B cell (primary cell): ENCODE measurements around the gene CUL9. TPM values are rescaled to one million over a fixed set of nuclear protein-coding genes. Genes with fewer than 3 reads are reported as not detected.

Experiments
- ATAC-seq: fragments of 200-7000 bp; cut with Tn5 transposase; one replicate; pipeline ENCODE4 v1.10.0; 2021; ENCODE audit warnings: low read depth, mild to moderate bottlenecking, moderate number of reproducible peaks, moderate library complexity
- CTCF ChIA-PET: fragments of 350-600 bp; sonication (Branson Sonifier 250); formaldehyde crosslinking; loops from one replicate; lab custom pipeline; 2021; ENCODE audit warnings: antibody characterized with exemption, inconsistent platforms; lab: Charles Lee
- POLR2A ChIA-PET: fragments of 350-600 bp; sonication (Branson Sonifier 250); formaldehyde crosslinking; loops from one replicate; lab custom pipeline; 2021; ENCODE audit warnings: antibody characterized with exemption; lab: Charles Lee
- DNase-seq: peaks from one replicate; pipeline ENCODE4 v3.0.0; 2013
- H2AFZ ChIP-seq: 2 replicates; pipeline ENCODE4 v1.6.1; 2012; ENCODE audit warnings: mild to moderate bottlenecking, low read depth, low read length; ENCODE audit not compliant: insufficient read depth, poor library complexity, severe bottlenecking
- H3K27ac ChIP-seq, 2 donors: 1 replicate in 1 of 2; 2 replicates in 1 of 2; pipeline ENCODE4 v1.5.1; 2012 to 2013; ENCODE audit warnings: low read length in 2 of 2, mild to moderate bottlenecking in 2 of 2, moderate library complexity in 1 of 2
- H3K27me3 ChIP-seq, 4 experiments: fragments of 200-600 bp in 1 of 4; sonication (generic) in 1 of 4; replicated peaks in 1 of 4; 1 replicate in 2 of 4; 2 replicates in 2 of 4; pipeline versions ENCODE4 v1.6.1 to v1.7.0; 2013 to 2016; ENCODE audit warnings: low read length in 3 of 4, mild to moderate bottlenecking in 2 of 4, mixed read lengths in 1 of 4, moderate library complexity in 1 of 4; ENCODE audit not compliant: insufficient read depth in 4 of 4, control insufficient read depth in 3 of 4; ENCODE audit errors: control extremely low read depth in 1 of 4
- H3K36me3 ChIP-seq, 2 experiments: replicated peaks in 1 of 2; 1 replicate in 1 of 2; 2 replicates in 1 of 2; pipeline versions ENCODE4 v1.6.1 to v1.7.1; 2013; ENCODE audit warnings: low read length in 1 of 2; ENCODE audit not compliant: insufficient read depth in 2 of 2, control insufficient read depth in 1 of 2; ENCODE audit errors: control extremely low read depth in 1 of 2, extremely low read depth in 1 of 2
- H3K4me1 ChIP-seq, 2 donors: fragments of 200-600 bp in 1 of 2; sonication (generic) in 1 of 2; 1 replicate in 1 of 2; 2 replicates in 1 of 2; pipeline versions ENCODE4 v1.5.1 to v1.6.1; 2013 to 2017; ENCODE audit warnings: low read length in 2 of 2; ENCODE audit not compliant: control insufficient read depth in 2 of 2, insufficient read depth in 2 of 2
- H3K4me2 ChIP-seq: replicated peaks from 2 replicates; pipeline ENCODE3; 2012; ENCODE audit warnings: mild to moderate bottlenecking, low read depth, low read length; ENCODE audit not compliant: poor library complexity, severe bottlenecking
- H3K4me3 ChIP-seq, 5 experiments: fragments of 200-600 bp in 1 of 5; sonication (generic) in 1 of 5; 1 replicate in 3 of 5; 2 replicates in 2 of 5; pipeline versions ENCODE4 v1.5.1 to v1.7.0; 2011 to 2016; ENCODE audit warnings: low read length in 4 of 5, mild to moderate bottlenecking in 4 of 5, low read depth in 2 of 5, control low read depth in 1 of 5, moderate library complexity in 1 of 5; ENCODE audit not compliant: insufficient read depth in 1 of 5; ENCODE audit errors: control extremely low read depth in 1 of 5, extremely low read depth in 1 of 5
- H3K79me2 ChIP-seq: fragments of 200-600 bp; sonication (generic); one replicate; pipeline ENCODE4 v1.6.0; 2016; ENCODE audit warnings: low read length; ENCODE audit not compliant: control insufficient read depth, insufficient read depth
- H3K9ac ChIP-seq: fragments of 200-600 bp; sonication (generic); 2 replicates; pipeline ENCODE4 v1.6.1; 2017; ENCODE audit warnings: mild to moderate bottlenecking, low read length, moderate library complexity
- H3K9me3 ChIP-seq, 3 donors: one replicate each; pipeline versions ENCODE4 v1.6.1 to v1.7.1; 2013; ENCODE audit warnings: low read length in 2 of 3; ENCODE audit not compliant: control insufficient read depth in 2 of 3, insufficient read depth in 1 of 3; ENCODE audit errors: control extremely low read depth in 1 of 3
- H4K20me1 ChIP-seq: 2 replicates; pipeline ENCODE4 v1.6.0; 2012; ENCODE audit warnings: mild to moderate bottlenecking, low read length; ENCODE audit not compliant: insufficient read depth, control insufficient read depth, poor library complexity, severe bottlenecking
- H3K27ac Mint-ChIP-seq: one replicate; pipeline ENCODE4 v1.8.0; 2021; ENCODE audit warnings: mixed read lengths
- H3K27me3 Mint-ChIP-seq: one replicate; pipeline ENCODE4 v1.8.0; 2021; ENCODE audit warnings: mixed read lengths
- H3K4me1 Mint-ChIP-seq: one replicate; pipeline ENCODE4 v1.8.0; 2021; ENCODE audit warnings: mixed read lengths
- H3K4me3 Mint-ChIP-seq: one replicate; pipeline ENCODE4 v1.8.0; 2021; ENCODE audit warnings: mixed read lengths
- H3K9me3 Mint-ChIP-seq: one replicate; pipeline ENCODE4 v1.8.0; 2022; ENCODE audit warnings: mixed read lengths; ENCODE audit not compliant: insufficient read depth
- EZH2 ChIP-seq: IDR thresholded peaks from 2 replicates; pipeline ENCODE4 v1.6.1; 2012; ENCODE audit warnings: borderline replicate concordance, low read depth, mild to moderate bottlenecking, moderate library complexity, low read length; ENCODE audit not compliant: insufficient read depth, poor library complexity, severe bottlenecking
- WGBS: methylation state at CpG from one replicate; pipeline ENCODE4 v1.1.5; 2013; ENCODE audit warnings: missing lambda C conversion rate; ENCODE audit not compliant: insufficient coverage; 5-methylcytosine and 5-hydroxymethylcytosine counted together
- intact Hi-C: fragments of 100-400 bp; cut with micrococcal nuclease; formaldehyde crosslinking; loops from one replicate; pipeline ENCODE4 v1.10.0; 2022
- polyA plus RNA-seq: library from polyadenylated mRNA; depleted of rRNA; stranded (reverse); fragments of >200 nt; gene quantifications from 2 replicates; pipeline ENCODE4 v1.2.3, GENCODE V29; 2012
- total RNA-seq, 2 donors: library from RNA; stranded (reverse); fragments of 120-200 nt in 1 of 2; gene quantifications; 1 replicate in 1 of 2; 2 replicates in 1 of 2; pipeline versions ENCODE4 v1.2.3 to v1.2.4, GENCODE V29; 2013 to 2022
- TF ChIP-seq, protein P1 (sequence below): fragments of 200-600 bp; IDR thresholded peaks from one replicate; pipeline ENCODE4 v1.8.0; 2022; ENCODE audit warnings: antibody characterized with exemption, mild to moderate bottlenecking

The CUL9 gene
- total and polyA plus RNA-seq, 2 donors (not counting 1 experiment from before 2014, with no cell fraction given): 98.0 to 110 TPM

DNA sequence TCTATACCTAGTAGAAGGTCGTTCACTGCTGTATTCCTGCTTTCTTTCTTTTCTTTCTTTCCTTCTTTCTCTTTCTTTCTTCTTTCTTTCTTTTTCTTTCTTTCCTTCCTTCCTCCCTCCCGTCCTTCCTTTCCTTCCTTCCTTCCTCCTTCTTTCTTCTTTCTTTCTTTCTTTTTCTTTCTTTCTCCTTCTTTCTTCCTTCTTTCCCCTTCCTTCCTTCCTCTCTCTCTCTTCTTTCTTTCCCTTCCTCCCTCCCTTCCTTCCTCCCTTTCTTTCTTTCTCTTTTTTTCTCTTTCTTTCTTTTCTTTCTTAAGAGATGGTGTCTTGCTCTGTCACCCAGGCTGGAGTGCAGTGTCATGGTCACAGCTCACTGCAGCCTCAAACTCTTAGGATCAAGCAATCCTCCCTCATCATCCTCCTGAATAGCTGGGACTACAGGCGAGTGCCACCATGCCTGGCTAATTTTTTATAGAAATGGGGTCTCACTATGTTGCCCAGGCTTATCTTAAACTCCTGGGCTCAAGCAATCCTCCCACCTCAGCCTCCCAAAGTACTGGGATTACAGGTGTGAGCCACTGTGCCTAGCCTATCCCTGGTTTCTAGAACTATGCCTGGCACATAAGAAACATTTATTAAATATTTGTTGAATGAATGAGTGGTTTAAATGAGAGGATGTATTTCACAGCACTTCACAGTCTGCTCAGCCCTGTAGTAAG lies 49.9 kb downstream of the CUL9 start:
- Mint-ChIP-seq H3K27me3 (peaks cover 12% of the 10 kb centered on the region), H3K4me3 (no peak overlapping the region), H3K27ac (no peak overlapping the region), H3K4me1 (peaks cover 13% of the 10 kb centered on the region), H3K9me3 (no peaks in the 10 kb centered on the region)
- Histone ChIP-seq H3K36me3 (no peaks in the 10 kb centered on the region), H3K9me3 (no peaks in the 10 kb centered on the region), H2AFZ (no peak overlapping the region), H3K4me1 (peaks cover 18 to 20% of the 10 kb centered on the region in 2 donors), H3K27ac (no peak overlapping the region), H3K9ac (no peak overlapping the region), H3K79me2 (peaks cover 27% of the 10 kb centered on the region), H3K4me3 (no peak overlapping the region), H3K4me2 (no peak overlapping the region), H4K20me1 (no peaks in the 10 kb centered on the region), H3K27me3 (peaks cover 0 to 5% (median 0%) of the 10 kb centered on the region in 4 experiments)
- WGBS: 43% methylated on average over 1 of the region's 3 CpGs
- POLR2A ChIA-PET: interaction anchor here (0.5 kb wide), 1 partner anchor 227 kb away, joined by 3 read pairs; no protein-coding TSS in a partner anchor
- no peak for TF ChIP-seq EZH2
- TF ChIP-seq, protein P1, sequence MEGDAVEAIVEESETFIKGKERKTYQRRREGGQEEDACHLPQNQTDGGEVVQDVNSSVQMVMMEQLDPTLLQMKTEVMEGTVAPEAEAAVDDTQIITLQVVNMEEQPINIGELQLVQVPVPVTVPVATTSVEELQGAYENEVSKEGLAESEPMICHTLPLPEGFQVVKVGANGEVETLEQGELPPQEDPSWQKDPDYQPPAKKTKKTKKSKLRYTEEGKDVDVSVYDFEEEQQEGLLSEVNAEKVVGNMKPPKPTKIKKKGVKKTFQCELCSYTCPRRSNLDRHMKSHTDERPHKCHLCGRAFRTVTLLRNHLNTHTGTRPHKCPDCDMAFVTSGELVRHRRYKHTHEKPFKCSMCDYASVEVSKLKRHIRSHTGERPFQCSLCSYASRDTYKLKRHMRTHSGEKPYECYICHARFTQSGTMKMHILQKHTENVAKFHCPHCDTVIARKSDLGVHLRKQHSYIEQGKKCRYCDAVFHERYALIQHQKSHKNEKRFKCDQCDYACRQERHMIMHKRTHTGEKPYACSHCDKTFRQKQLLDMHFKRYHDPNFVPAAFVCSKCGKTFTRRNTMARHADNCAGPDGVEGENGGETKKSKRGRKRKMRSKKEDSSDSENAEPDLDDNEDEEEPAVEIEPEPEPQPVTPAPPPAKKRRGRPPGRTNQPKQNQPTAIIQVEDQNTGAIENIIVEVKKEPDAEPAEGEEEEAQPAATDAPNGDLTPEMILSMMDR: no peak
- CTCF ChIA-PET: interaction anchor here (0.8 to 1.5 kb wide), 2 partner anchors 14 to 170 kb away, joined by 4 to 5 read pairs; no protein-coding TSS in a partner anchor
- DNase-seq: no peak
- intact Hi-C loops: no loop called here
- ATAC-seq: no peak

- peaks cover 0 to 7% (median 2%) of the 10 kb centered on the region in 3 donors for H3K9me3 ChIP-seq
- H3K27ac Mint-ChIP-seq: no peak overlapping the region
- DNase-seq (no peak), ATAC-seq (no peak)
- H3K27me3 ChIP-seq: peaks cover 0 to 22% (median 6%) of the 10 kb centered on the region in 4 experiments
- TF ChIP-seq, protein P1: no peak
- no peak for TF ChIP-seq EZH2
- H3K4me2 ChIP-seq: no peak overlapping the region
- no peak overlapping the region for H3K4me3 ChIP-seq
- peaks cover 4% of the 10 kb centered on the region for H3K9me3 Mint-ChIP-seq
- no peak overlapping the region for H3K9ac ChIP-seq
- CTCF ChIA-PET: no interaction called here
- H3K27ac ChIP-seq: no peak overlapping the region
- peaks cover 38% of the 10 kb centered on the region for H3K27me3 Mint-ChIP-seq
- no peaks in the 10 kb centered on the region for H3K4me1 ChIP-seq
- no peak overlapping the region for H2AFZ ChIP-seq
- no peaks in the 10 kb centered on the region for H3K79me2 ChIP-seq
- no CpG with 5 or more reads among the region's 2 CpGs for WGBS
- no peak overlapping the region for H3K4me3 Mint-ChIP-seq
- H4K20me1 ChIP-seq: no peaks in the 10 kb centered on the region
- intact Hi-C loops: no loop called here
- POLR2A ChIA-PET: no interaction called here
- no peaks in the 10 kb centered on the region for H3K36me3 ChIP-seq
- no peaks in the 10 kb centered on the region for H3K4me1 Mint-ChIP-seq
Measured at GRCh38 chr6:43235841-43236240, 53.8 kb downstream of the CUL9 start.
